ENCODE results near the gene PIP5K1C.
"Not testable (repeated sequence)": the region's sequence is repeated elsewhere in the genome, so short reads cannot be mapped to it uniquely, and the experiment has no call there.

PIP5K1C gene

DNA sequence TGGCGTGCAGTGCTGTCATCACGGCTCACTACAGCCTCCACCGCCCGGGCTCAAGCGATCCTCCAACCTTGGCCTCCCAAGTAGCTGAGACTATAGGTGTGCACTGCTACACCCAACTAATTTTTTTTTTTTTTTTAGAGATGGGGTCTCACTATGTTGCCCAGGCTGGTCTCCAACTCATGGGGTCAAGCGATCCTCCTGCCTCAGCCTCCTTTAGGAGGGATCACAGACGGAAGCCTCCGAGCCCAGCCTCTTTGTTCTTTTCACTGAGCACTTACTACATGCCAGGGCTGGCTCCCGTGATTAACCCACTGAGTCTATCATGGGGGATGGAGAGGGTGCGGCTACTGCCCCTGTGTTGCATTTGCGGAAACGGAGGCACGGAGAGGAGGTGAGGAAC, 60.8 kb downstream of the PIP5K1C start:
- Histone ChIP-seq H3K4me3 (ENCODE audit: low read length) (no peak overlapping the region), H3K36me3 (ENCODE audit: control insufficient read depth, insufficient read depth, low read length) (no peaks in the 10 kb centered on the region), H3K9ac (ENCODE audit: low read length) (no peak overlapping the region), H3K27me3 (ENCODE audit: control insufficient read depth, insufficient read depth, low read length) (no peaks in the 10 kb centered on the region), H3K4me1 (ENCODE audit: control insufficient read depth, insufficient read depth, low read length) (no peaks in the 10 kb centered on the region), H3K9me3 (ENCODE audit: control insufficient read depth, low read length) (no peaks in the 10 kb centered on the region)

DNA sequence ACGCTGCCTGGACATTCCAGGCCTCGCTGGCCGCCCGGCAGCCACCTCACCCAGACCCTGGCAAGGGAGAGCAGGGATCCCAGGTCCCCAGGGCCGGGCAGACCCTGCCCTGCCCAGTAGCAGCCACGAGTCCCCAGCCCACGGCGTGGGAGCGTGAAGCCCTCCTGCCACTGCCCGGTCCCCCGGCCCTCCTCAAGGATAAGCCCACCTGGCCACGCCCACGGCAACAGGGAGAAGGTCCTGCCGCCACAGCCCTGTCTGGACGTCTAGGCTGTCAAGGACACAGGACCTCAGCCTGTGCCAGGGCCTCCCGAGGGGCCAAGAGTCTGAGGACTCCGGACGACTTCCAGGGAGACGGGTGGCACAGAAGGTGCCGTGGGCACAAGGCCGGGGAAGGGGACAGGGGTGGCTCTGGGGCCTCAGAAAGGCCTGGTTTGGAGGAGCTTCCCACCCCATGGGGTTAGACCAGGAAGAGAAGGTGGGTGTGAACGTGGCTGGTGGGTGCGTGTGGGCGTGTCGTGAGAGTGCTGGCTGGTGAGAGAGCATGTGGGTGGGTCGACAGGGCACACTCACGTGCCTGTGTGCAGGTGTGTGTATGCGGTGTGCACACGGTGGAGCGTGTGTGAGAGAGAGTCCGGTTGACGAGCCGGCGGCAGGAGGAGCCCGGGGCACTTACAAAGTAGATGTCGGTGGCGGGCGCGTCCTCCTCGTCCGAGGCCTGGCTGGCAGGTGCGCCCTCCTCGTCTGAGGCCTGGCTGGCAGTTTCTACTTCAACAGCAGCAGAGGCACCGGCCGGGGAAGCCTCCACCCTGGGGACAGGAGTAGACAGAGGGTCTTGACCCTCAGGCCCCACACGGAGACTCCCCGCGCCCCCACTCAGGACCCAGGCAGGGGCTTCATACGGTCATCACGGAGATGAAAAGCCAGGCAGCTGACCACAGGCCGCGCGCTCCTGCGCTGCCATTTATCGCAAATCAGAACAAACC, 61.8 kb downstream of the PIP5K1C start:
- Histone ChIP-seq H3K36me3 (ENCODE audit: control insufficient read depth, insufficient read depth, low read length) (no peaks in the 10 kb centered on the region), H3K9ac (ENCODE audit: low read length) (no peak overlapping the region), H3K27me3 (ENCODE audit: control insufficient read depth, insufficient read depth, low read length) (no peaks in the 10 kb centered on the region), H3K4me1 (ENCODE audit: control insufficient read depth, insufficient read depth, low read length) (no peaks in the 10 kb centered on the region), H3K4me3 (ENCODE audit: low read length) (no peak overlapping the region), H3K9me3 (ENCODE audit: control insufficient read depth, low read length) (no peaks in the 10 kb centered on the region)

GRCh38 chr19:3637621-3638020, 62.6 kb downstream of the PIP5K1C start:
- H3K9ac ChIP-seq (ENCODE audit: low read length) = no peak overlapping the region
- H3K4me1 ChIP-seq (ENCODE audit: control insufficient read depth, insufficient read depth, low read length) = no peaks in the 10 kb centered on the region
- no peaks in the 10 kb centered on the region for H3K36me3 ChIP-seq (ENCODE audit: control insufficient read depth, insufficient read depth, low read length)
- H3K4me3 ChIP-seq (ENCODE audit: low read length) = no peak overlapping the region
- H3K9me3 ChIP-seq (ENCODE audit: control insufficient read depth, low read length) = no peaks in the 10 kb centered on the region
- H3K27me3 ChIP-seq (ENCODE audit: control insufficient read depth, insufficient read depth, low read length) = no peaks in the 10 kb centered on the region

GRCh38 chr19:3636962-3637361, 63.3 kb downstream of the PIP5K1C start:
- H3K27me3 ChIP-seq (ENCODE audit: control insufficient read depth, insufficient read depth, low read length) = no peaks in the 10 kb centered on the region
- no peaks in the 10 kb centered on the region for H3K4me1 ChIP-seq (ENCODE audit: control insufficient read depth, insufficient read depth, low read length)
- H3K36me3 ChIP-seq (ENCODE audit: control insufficient read depth, insufficient read depth, low read length) = no peaks in the 10 kb centered on the region

DNA sequence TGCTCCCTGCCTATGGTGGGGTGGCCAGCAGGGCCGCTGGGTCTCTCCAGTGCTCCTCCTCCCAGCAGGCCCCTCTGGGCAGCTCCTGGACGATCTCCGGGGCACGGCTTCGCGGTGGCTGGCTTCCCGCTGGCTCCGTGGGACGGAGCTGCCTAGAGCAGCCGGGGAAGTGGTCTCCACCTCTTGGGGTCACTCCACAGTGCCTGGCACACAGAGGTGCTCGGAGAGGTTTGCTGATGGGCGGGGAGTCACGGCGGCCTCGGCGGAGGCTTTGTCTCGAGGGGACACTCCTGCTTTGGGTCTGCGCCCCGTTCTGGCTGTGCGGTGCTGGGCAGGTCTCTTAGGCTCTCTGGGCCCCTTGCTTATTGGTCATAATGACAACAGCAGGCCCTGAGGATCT, 63.8 kb downstream of the PIP5K1C start:
- no peaks in the 10 kb centered on the region for H3K36me3 ChIP-seq (ENCODE audit: control insufficient read depth, insufficient read depth, low read length)
- H3K9ac ChIP-seq (ENCODE audit: low read length) = no peak overlapping the region
- no peaks in the 10 kb centered on the region for H3K27me3 ChIP-seq (ENCODE audit: control insufficient read depth, insufficient read depth, low read length)
- no peak overlapping the region for H3K4me3 ChIP-seq (ENCODE audit: low read length)
- H3K9me3 ChIP-seq (ENCODE audit: control insufficient read depth, low read length) = no peaks in the 10 kb centered on the region
- no peaks in the 10 kb centered on the region for H3K4me1 ChIP-seq (ENCODE audit: control insufficient read depth, insufficient read depth, low read length)

More at GRCh38 chr19:3636962-3637361, 63.3 kb downstream of the PIP5K1C start:
- no peaks in the 10 kb centered on the region for H3K9me3 ChIP-seq (ENCODE audit: control insufficient read depth, low read length)
- no peak overlapping the region for H3K9ac ChIP-seq (ENCODE audit: low read length)
- no peak overlapping the region for H3K4me3 ChIP-seq (ENCODE audit: low read length)

DNA sequence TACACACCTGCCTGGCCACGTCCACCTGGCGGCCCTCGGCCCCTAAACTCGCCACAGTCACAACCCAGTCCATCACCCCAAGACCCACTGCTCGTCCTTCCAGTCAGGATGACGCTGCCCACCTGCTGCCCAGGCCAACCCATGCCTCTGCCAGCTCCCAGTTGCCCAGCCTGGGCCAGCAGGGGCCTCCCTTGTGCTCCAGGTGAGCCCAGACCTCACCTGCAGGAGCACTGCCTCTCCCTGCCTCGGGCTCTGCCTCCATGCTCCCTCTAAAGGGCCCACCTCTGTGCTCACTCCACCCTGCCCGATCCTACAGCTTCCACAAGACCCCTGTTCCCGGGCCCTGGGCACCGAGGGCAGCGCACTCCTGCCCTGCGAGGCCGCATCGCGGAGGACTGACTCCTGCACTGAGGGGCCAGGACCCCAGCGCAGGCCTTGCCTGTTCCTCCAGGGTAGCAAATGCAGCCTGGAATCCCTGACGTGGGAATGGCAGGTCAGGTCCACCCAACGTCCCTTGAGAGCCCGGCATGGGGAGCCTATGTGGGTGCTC, 65.7 kb downstream of the PIP5K1C start:
- Histone ChIP-seq H3K27me3 (ENCODE audit: control insufficient read depth, insufficient read depth, low read length) (no peaks in the 10 kb centered on the region), H3K9ac (ENCODE audit: low read length) (no peak overlapping the region), H3K36me3 (ENCODE audit: control insufficient read depth, insufficient read depth, low read length) (no peaks in the 10 kb centered on the region), H3K9me3 (ENCODE audit: control insufficient read depth, low read length) (no peaks in the 10 kb centered on the region), H3K4me1 (ENCODE audit: control insufficient read depth, insufficient read depth, low read length) (no peaks in the 10 kb centered on the region), H3K4me3 (ENCODE audit: low read length) (no peak overlapping the region)

DNA sequence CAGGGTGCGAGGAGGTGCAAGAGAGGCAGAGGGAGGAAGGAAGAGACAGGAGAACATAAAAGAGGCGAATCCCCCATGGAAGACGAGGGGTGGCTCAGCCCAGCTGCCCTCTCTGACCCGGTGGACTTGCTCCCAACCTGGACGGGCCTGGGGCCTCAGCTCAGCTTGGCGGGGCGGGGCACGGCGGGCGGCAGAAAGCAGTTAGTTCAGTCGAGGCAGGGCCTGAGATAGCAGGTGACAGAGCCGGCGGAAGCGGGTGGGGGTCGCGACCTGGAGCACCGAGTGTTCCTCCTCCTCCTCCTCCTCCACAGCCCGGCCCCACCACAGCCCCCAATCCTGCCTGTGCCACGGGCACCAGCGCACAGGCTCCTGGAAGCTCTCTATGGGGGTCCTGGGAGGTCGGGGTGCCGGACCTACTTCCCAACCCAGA, 66.7 kb downstream of the PIP5K1C start:
- Histone ChIP-seq H3K4me3 (ENCODE audit: low read length) (no peak overlapping the region), H3K36me3 (ENCODE audit: control insufficient read depth, insufficient read depth, low read length) (no peaks in the 10 kb centered on the region), H3K4me1 (ENCODE audit: control insufficient read depth, insufficient read depth, low read length) (no peaks in the 10 kb centered on the region), H3K9ac (ENCODE audit: low read length) (no peak overlapping the region), H3K9me3 (ENCODE audit: control insufficient read depth, low read length) (no peaks in the 10 kb centered on the region), H3K27me3 (ENCODE audit: control insufficient read depth, insufficient read depth, low read length) (no peaks in the 10 kb centered on the region)

- Histone ChIP-seq H3K36me3 (ENCODE audit: control insufficient read depth, insufficient read depth, low read length) (no peaks in the 10 kb centered on the region), H3K9me3 (ENCODE audit: control insufficient read depth, low read length) (no peaks in the 10 kb centered on the region), H3K9ac (ENCODE audit: low read length) (no peak overlapping the region), H3K27me3 (ENCODE audit: control insufficient read depth, insufficient read depth, low read length) (no peaks in the 10 kb centered on the region), H3K4me1 (ENCODE audit: control insufficient read depth, insufficient read depth, low read length) (no peaks in the 10 kb centered on the region), H3K4me3 (ENCODE audit: low read length) (no peak overlapping the region)
Measured at GRCh38 chr19:3632739-3633558, 67.3 kb downstream of the PIP5K1C start.

DNA sequence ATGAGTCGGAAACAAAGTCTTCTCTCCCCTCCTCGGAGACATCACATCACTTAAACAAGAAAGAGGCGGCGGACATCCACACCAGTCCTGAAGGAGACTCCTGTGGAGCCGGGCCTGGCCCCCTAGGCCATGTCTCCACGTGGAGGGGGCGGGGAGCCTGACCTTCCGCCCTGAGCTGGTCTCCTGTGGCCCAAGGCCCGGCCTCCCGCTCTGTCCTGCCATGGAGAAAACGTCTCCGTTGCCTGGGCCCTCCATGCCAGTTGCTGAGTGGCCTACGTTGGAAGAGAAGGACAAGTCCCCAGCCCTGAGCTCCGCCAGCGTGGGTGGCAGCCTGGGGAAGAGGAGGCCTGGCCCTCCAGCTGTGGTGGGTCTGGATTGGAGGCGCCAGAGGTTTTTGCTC, 68.2 kb downstream of the PIP5K1C start:
- Histone ChIP-seq H3K4me3 (ENCODE audit: low read length) (no peak overlapping the region), H3K9me3 (ENCODE audit: control insufficient read depth, low read length) (no peaks in the 10 kb centered on the region), H3K27me3 (ENCODE audit: control insufficient read depth, insufficient read depth, low read length) (no peaks in the 10 kb centered on the region), H3K4me1 (ENCODE audit: control insufficient read depth, insufficient read depth, low read length) (no peaks in the 10 kb centered on the region), H3K9ac (ENCODE audit: low read length) (no peak overlapping the region), H3K36me3 (ENCODE audit: control insufficient read depth, insufficient read depth, low read length) (no peaks in the 10 kb centered on the region)

- H3K9ac ChIP-seq (ENCODE audit: low read length) = no peak overlapping the region
- H3K4me1 ChIP-seq (ENCODE audit: control insufficient read depth, insufficient read depth, low read length) = no peaks in the 10 kb centered on the region
- H3K4me3 ChIP-seq (ENCODE audit: low read length) = no peak overlapping the region
- H3K36me3 ChIP-seq (ENCODE audit: control insufficient read depth, insufficient read depth, low read length) = no peaks in the 10 kb centered on the region
- no peaks in the 10 kb centered on the region for H3K9me3 ChIP-seq (ENCODE audit: control insufficient read depth, low read length)
- H3K27me3 ChIP-seq (ENCODE audit: control insufficient read depth, insufficient read depth, low read length) = no peaks in the 10 kb centered on the region
Measured at GRCh38 chr19:3631053-3631861, 69.0 kb downstream of the PIP5K1C start.

GRCh38 chr19:3628766-3629165, 71.5 kb downstream of the PIP5K1C start:
- H3K9me3 ChIP-seq (ENCODE audit: control insufficient read depth, low read length); H3K36me3 ChIP-seq (ENCODE audit: control insufficient read depth, insufficient read depth, low read length); H3K4me3 ChIP-seq (ENCODE audit: low read length); H3K9ac ChIP-seq (ENCODE audit: low read length); H3K27me3 ChIP-seq (ENCODE audit: control insufficient read depth, insufficient read depth, low read length): not testable (repeated sequence)
- H3K4me1 ChIP-seq (ENCODE audit: control insufficient read depth, insufficient read depth, low read length) = peaks cover 13% of the 10 kb centered on the region

Measured in mucosa of stomach (tissue), 1 donor.